Measurements from ENCODE around the gene TBC1D9B.
"Not testable (repeated sequence)": the region's sequence is repeated elsewhere in the genome, so short reads cannot be mapped to it uniquely, and the experiment has no call there.

DNA sequence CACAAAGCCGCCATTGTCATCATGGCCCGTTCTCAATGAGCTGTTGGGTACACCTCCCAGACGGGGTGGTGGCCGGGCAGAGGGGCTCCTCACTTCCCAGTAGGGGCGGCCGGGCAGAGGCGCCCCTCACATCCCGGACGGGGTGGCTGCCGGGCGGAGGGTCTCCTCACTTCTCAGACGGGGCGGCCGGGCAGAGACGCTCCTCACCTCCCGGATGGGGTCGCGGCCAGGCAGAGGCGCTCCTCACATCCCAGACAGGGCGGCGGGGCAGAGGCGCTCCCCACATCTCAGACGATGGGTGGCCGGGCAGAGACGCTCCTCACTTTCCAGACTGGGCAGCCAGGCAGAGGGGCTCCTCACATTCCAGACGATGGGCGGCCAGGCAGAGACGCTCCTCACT, 72.8 kb downstream of the TBC1D9B start:
- TF ChIP-seq, protein P1, sequence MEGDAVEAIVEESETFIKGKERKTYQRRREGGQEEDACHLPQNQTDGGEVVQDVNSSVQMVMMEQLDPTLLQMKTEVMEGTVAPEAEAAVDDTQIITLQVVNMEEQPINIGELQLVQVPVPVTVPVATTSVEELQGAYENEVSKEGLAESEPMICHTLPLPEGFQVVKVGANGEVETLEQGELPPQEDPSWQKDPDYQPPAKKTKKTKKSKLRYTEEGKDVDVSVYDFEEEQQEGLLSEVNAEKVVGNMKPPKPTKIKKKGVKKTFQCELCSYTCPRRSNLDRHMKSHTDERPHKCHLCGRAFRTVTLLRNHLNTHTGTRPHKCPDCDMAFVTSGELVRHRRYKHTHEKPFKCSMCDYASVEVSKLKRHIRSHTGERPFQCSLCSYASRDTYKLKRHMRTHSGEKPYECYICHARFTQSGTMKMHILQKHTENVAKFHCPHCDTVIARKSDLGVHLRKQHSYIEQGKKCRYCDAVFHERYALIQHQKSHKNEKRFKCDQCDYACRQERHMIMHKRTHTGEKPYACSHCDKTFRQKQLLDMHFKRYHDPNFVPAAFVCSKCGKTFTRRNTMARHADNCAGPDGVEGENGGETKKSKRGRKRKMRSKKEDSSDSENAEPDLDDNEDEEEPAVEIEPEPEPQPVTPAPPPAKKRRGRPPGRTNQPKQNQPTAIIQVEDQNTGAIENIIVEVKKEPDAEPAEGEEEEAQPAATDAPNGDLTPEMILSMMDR (IDR thresholded peaks at IDR 0.05) = not testable (repeated sequence)
- not testable (repeated sequence) for TF ChIP-seq POLR2A (IDR thresholded peaks at IDR 0.05)

Data from thyroid gland (tissue), 4 donors.